Caco-2 (cell line): Measurements from ENCODE around the gene NKAPL. TPM values are rescaled to one million over a fixed set of nuclear protein-coding genes. Genes with fewer than 3 reads are reported as not detected.

Experiments used
- BruUV-seq: library from RNA; stranded (reverse); fragments of 400-500 nt; replicated peaks from 2 replicates; lab custom pipeline; 2021; lab: Mats Ljungman, UMichigan
- CTCF ChIA-PET: fragments of 300-600 bp; sonication (Branson Sonifier 250); formaldehyde crosslinking; loops from one replicate; lab custom pipeline; 2022; ENCODE audit warnings: antibody characterized with exemption; lab: Charles Lee
- POLR2A ChIA-PET: fragments of 300-600 bp; sonication (Branson Sonifier 250); formaldehyde crosslinking; loops from one replicate; lab custom pipeline; 2022; ENCODE audit warnings: antibody characterized with exemption; lab: Charles Lee
- DNase-seq, 2 experiments: peaks; one replicate each; pipeline versions ENCODE4 v3.0.0 to v3.0.0-alpha.2; 2020 to 2022
- H3K27me3 ChIP-seq: replicated peaks from 2 replicates; pipeline ENCODE4 v1.6.0; 2011; ENCODE audit warnings: low read length; ENCODE audit not compliant: control insufficient read depth, insufficient read depth
- H3K36me3 ChIP-seq: 2 replicates; pipeline ENCODE4 v1.5.1; 2011; ENCODE audit warnings: low read length; ENCODE audit not compliant: control insufficient read depth, insufficient read depth
- H3K4me1 ChIP-seq: fragments of 250-450 bp; sonication (Bioruptor Pico); 2 replicates; pipeline ENCODE4 v1.5.1; 2020; ENCODE audit warnings: mild to moderate bottlenecking
- H3K4me3 ChIP-seq: 2 replicates; pipeline ENCODE4 v1.5.1; 2011; ENCODE audit warnings: low read depth, mild to moderate bottlenecking, control low read depth, low read length
- H3K9me3 ChIP-seq: fragments of 250-450 bp; sonication (Bioruptor Pico); 2 replicates; pipeline ENCODE4 v1.5.1; 2020; ENCODE audit warnings: mild to moderate bottlenecking, moderate library complexity
- H3K27ac Mint-ChIP-seq: one replicate; pipeline ENCODE4 v1.8.0; 2022; ENCODE audit warnings: mixed read lengths; ENCODE audit not compliant: unreplicated experiment
- H3K27me3 Mint-ChIP-seq: one replicate; pipeline ENCODE4 v1.8.0; 2022; ENCODE audit warnings: mixed read lengths; ENCODE audit not compliant: insufficient read depth, unreplicated experiment
- H3K36me3 Mint-ChIP-seq: one replicate; pipeline ENCODE4 v1.8.0; 2022; ENCODE audit warnings: mild to moderate bottlenecking, mixed read lengths; ENCODE audit not compliant: insufficient read depth, unreplicated experiment
- H3K4me1 Mint-ChIP-seq: one replicate; pipeline ENCODE4 v1.8.0; 2022; ENCODE audit warnings: low read depth, mixed read lengths; ENCODE audit not compliant: unreplicated experiment
- H3K4me3 Mint-ChIP-seq: one replicate; pipeline ENCODE4 v1.8.0; 2022; ENCODE audit warnings: mild to moderate bottlenecking, moderate library complexity, mixed read lengths; ENCODE audit not compliant: unreplicated experiment
- H3K9me3 Mint-ChIP-seq: one replicate; pipeline ENCODE4 v1.8.0; 2022; ENCODE audit warnings: mixed read lengths; ENCODE audit not compliant: unreplicated experiment
- CTCF ChIP-seq, 2 experiments: fragments of 200-600 bp in 1 of 2; IDR thresholded peaks; 1 replicate in 1 of 2; 2 replicates in 1 of 2; pipeline versions ENCODE4 v1.5.1 to v1.8.0; 2011 to 2022; ENCODE audit warnings: antibody characterized with exemption in 1 of 2, control low read depth in 1 of 2, inconsistent platforms in 1 of 2, low read depth in 1 of 2, low read length in 1 of 2, mild to moderate bottlenecking in 1 of 2, moderate library complexity in 1 of 2; ENCODE audit not compliant: insufficient read depth in 1 of 2, severe bottlenecking in 1 of 2, unreplicated experiment in 1 of 2
- intact Hi-C: fragments of 100-400 bp; cut with micrococcal nuclease; formaldehyde crosslinking; loops from one replicate; pipeline ENCODE4 v1.10.0; 2022; ENCODE audit not compliant: unreplicated experiment
- total RNA-seq: library from RNA; stranded (reverse); gene quantifications from 2 replicates; pipeline ENCODE4 v1.2.3, GENCODE V29; 2022

The NKAPL gene
- total RNA-seq, 1 experiment from 2014 or later = not detected

GRCh38 chr6:28215425-28215824 lies 43.7 kb upstream of the NKAPL start:
- Mint-ChIP-seq H3K27ac (no peak overlapping the region), H3K27me3 (no peaks in the 10 kb centered on the region), H3K36me3 (peaks cover 12% of the 10 kb centered on the region), H3K4me1 (peaks cover 21% of the 10 kb centered on the region), H3K4me3 (peak overlapping the region; percentile 60), H3K9me3 (no peaks in the 10 kb centered on the region)
- H3K4me3 ChIP-seq = no peak overlapping the region
- intact Hi-C loops = no loop called here
- H3K27me3 ChIP-seq = no peaks in the 10 kb centered on the region
- CTCF ChIA-PET = no interaction called here
- DNase-seq = peak; percentile 34 to 57
- no peaks in the 10 kb centered on the region for H3K9me3 ChIP-seq
- peaks cover 6% of the 10 kb centered on the region for H3K4me1 ChIP-seq
- no TSS peak for BruUV-seq
- no peak for TF ChIP-seq CTCF (IDR thresholded peaks at IDR 0.05; ENCODE audit: insufficient read depth in 1 of 2, low read depth in 1 of 2, low read length in 1 of 2, severe bottlenecking in 1 of 2, unreplicated experiment in 1 of 2)
- no peaks in the 10 kb centered on the region for H3K36me3 ChIP-seq
- POLR2A ChIA-PET = no interaction called here

- peaks cover 12% of the 10 kb centered on the region for H3K4me1 Mint-ChIP-seq
- H3K4me3 Mint-ChIP-seq = peak overlapping the region; percentile 76
- no TSS peak for BruUV-seq
- peaks cover 1% of the 10 kb centered on the region; the same call in 1 of the 2 replicates for H3K27me3 ChIP-seq
- H3K9me3 Mint-ChIP-seq = no peaks in the 10 kb centered on the region
- TF ChIP-seq CTCF (IDR thresholded peaks at IDR 0.05; ENCODE audit: insufficient read depth in 1 of 2, low read depth in 1 of 2, low read length in 1 of 2, severe bottlenecking in 1 of 2, unreplicated experiment in 1 of 2) = no peak
- CTCF ChIA-PET = interaction anchor here (1.5 kb wide), 1 partner anchor 138 kb away, joined by 9 read pairs; no protein-coding TSS in a partner anchor
- H3K36me3 Mint-ChIP-seq = peaks cover 4% of the 10 kb centered on the region
- no peak overlapping the region for H3K27ac Mint-ChIP-seq
- POLR2A ChIA-PET = interaction anchor here (1.1 kb wide), 1 partner anchor 118 kb away, joined by 9 read pairs; the partner anchor contains the start of gene ZSCAN31
- H3K9me3 ChIP-seq = no peaks in the 10 kb centered on the region
- H3K36me3 ChIP-seq = no peaks in the 10 kb centered on the region
- intact Hi-C loops = no loop called here
- H3K27me3 Mint-ChIP-seq = no peaks in the 10 kb centered on the region
- DNase-seq = no peak
- H3K4me3 ChIP-seq = no peak overlapping the region
- H3K4me1 ChIP-seq = peaks cover 6% of the 10 kb centered on the region
Observed at GRCh38 chr6:28217890-28218289, 41.2 kb upstream of the NKAPL start.

- no peaks in the 10 kb centered on the region for H3K27me3 Mint-ChIP-seq
- TSS peak; percentile 78 for BruUV-seq
Observed at GRCh38 chr6:28218312-28219248, 40.5 kb upstream of the NKAPL start.

More at GRCh38 chr6:28218312-28219248, 40.5 kb upstream of the NKAPL start:
- POLR2A ChIA-PET = interaction anchor here (0.5 to 1.1 kb wide), 8 partner anchors 8 to 939 kb away, joined by 3 to 9 read pairs (median 4); partner anchors contain the start of genes PGBD1 and ZSCAN31
- DNase-seq = peak; percentile 63 to 68
- Histone ChIP-seq H3K9me3 (no peaks in the 10 kb centered on the region), H3K4me1 (peaks cover 6% of the 10 kb centered on the region), H3K27me3 (peaks cover 1% of the 10 kb centered on the region; the same call in 1 of the 2 replicates), H3K36me3 (no peaks in the 10 kb centered on the region), H3K4me3 (peak overlapping the region; percentile 51)
- TF ChIP-seq CTCF (IDR thresholded peaks at IDR 0.05; ENCODE audit: insufficient read depth in 1 of 2, low read depth in 1 of 2, low read length in 1 of 2, severe bottlenecking in 1 of 2, unreplicated experiment in 1 of 2) = peak in 1 of 2 experiments; percentile 8
- Mint-ChIP-seq H3K36me3 (no peaks in the 10 kb centered on the region), H3K9me3 (no peaks in the 10 kb centered on the region), H3K4me3 (peak overlapping the region; percentile 76), H3K4me1 (peaks cover 7% of the 10 kb centered on the region), H3K27ac (peak overlapping the region; percentile 42)
- CTCF ChIA-PET = interaction anchor here (1.5 kb wide), 1 partner anchor 138 kb away, joined by 9 read pairs; no protein-coding TSS in a partner anchor
- intact Hi-C loops = no loop called here
